WTC11 (cell line): ENCODE results near the gene OCRL.

Experiments used
- ESRRA ChIP-seq: sonication (generic); formaldehyde crosslinking; IDR thresholded peaks from 2 replicates; pipeline ENCODE4 v1.8.1; 2022; ENCODE audit warnings: mild to moderate bottlenecking, missing genetic modification reagents, borderline replicate concordance
- HMGXB4 ChIP-seq: sonication (generic); formaldehyde crosslinking; IDR thresholded peaks from 2 replicates; pipeline ENCODE4 v1.8.1; 2023; ENCODE audit warnings: mild to moderate bottlenecking, moderate library complexity, missing genetic modification reagents
- JUN ChIP-seq: sonication (generic); formaldehyde crosslinking; IDR thresholded peaks from 2 replicates; pipeline ENCODE4 v1.8.0; 2023; ENCODE audit warnings: mild to moderate bottlenecking, missing genetic modification reagents
- NR2C2 ChIP-seq: sonication (generic); formaldehyde crosslinking; IDR thresholded peaks from 2 replicates; pipeline ENCODE4 v1.8.0; 2022; ENCODE audit warnings: mild to moderate bottlenecking, missing genetic modification reagents
- RELA ChIP-seq: sonication (generic); formaldehyde crosslinking; IDR thresholded peaks from 2 replicates; pipeline ENCODE4 v1.8.1; 2022; ENCODE audit warnings: missing genetic modification reagents, mild to moderate bottlenecking, borderline replicate concordance
- TF ChIP-seq, protein P1 (sequence below): fragments of 200-600 bp; IDR thresholded peaks from 2 replicates; pipeline ENCODE4 v1.8.0; 2022; ENCODE audit warnings: antibody characterized with exemption
- TF ChIP-seq, protein P2 (sequence below): sonication (generic); formaldehyde crosslinking; IDR thresholded peaks from 2 replicates; pipeline ENCODE4 v1.8.1; 2023; ENCODE audit warnings: mild to moderate bottlenecking, missing genetic modification reagents

- TF ChIP-seq ESRRA (CRISPR knock-in tag) (no peak), JUN (CRISPR knock-in tag) (no peak), RELA (CRISPR knock-in tag) (no peak), NR2C2 (CRISPR knock-in tag) (no peak), HMGXB4 (CRISPR knock-in tag) (no peak)
- TF ChIP-seq, protein P1, sequence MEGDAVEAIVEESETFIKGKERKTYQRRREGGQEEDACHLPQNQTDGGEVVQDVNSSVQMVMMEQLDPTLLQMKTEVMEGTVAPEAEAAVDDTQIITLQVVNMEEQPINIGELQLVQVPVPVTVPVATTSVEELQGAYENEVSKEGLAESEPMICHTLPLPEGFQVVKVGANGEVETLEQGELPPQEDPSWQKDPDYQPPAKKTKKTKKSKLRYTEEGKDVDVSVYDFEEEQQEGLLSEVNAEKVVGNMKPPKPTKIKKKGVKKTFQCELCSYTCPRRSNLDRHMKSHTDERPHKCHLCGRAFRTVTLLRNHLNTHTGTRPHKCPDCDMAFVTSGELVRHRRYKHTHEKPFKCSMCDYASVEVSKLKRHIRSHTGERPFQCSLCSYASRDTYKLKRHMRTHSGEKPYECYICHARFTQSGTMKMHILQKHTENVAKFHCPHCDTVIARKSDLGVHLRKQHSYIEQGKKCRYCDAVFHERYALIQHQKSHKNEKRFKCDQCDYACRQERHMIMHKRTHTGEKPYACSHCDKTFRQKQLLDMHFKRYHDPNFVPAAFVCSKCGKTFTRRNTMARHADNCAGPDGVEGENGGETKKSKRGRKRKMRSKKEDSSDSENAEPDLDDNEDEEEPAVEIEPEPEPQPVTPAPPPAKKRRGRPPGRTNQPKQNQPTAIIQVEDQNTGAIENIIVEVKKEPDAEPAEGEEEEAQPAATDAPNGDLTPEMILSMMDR = no peak
- TF ChIP-seq, protein P2, sequence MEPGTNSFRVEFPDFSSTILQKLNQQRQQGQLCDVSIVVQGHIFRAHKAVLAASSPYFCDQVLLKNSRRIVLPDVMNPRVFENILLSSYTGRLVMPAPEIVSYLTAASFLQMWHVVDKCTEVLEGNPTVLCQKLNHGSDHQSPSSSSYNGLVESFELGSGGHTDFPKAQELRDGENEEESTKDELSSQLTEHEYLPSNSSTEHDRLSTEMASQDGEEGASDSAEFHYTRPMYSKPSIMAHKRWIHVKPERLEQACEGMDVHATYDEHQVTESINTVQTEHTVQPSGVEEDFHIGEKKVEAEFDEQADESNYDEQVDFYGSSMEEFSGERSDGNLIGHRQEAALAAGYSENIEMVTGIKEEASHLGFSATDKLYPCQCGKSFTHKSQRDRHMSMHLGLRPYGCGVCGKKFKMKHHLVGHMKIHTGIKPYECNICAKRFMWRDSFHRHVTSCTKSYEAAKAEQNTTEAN (CRISPR knock-in tag) = no peak
These were observed 14.2 kb upstream of the OCRL start for GRCh38 chrX:129525896-129526295.
